Mesodermal cell (in vitro differentiated cells): ENCODE data around the gene TMEM185A.
"Not testable (repeated sequence)": the region's sequence is repeated elsewhere in the genome, so short reads cannot be mapped to it uniquely, and the experiment has no call there.

Source experiments
- H3K27ac ChIP-seq: 2 replicates; pipeline ENCODE4 v1.7.0; 2013; ENCODE audit warnings: mild to moderate bottlenecking, low read depth, low read length, moderate library complexity; ENCODE audit not compliant: severe bottlenecking
- H3K36me3 ChIP-seq: 2 replicates; pipeline ENCODE4 v1.7.1; 2013; ENCODE audit warnings: mild to moderate bottlenecking, low read length, moderate library complexity; ENCODE audit not compliant: control insufficient read depth, insufficient read depth
- H3K4me1 ChIP-seq: one replicate; pipeline ENCODE4 v1.7.1; 2013; ENCODE audit warnings: mild to moderate bottlenecking, low read length; ENCODE audit not compliant: insufficient read depth, control insufficient read depth, poor library complexity, severe bottlenecking
- H3K4me3 ChIP-seq: 2 replicates; pipeline ENCODE4 v1.7.0; 2013; ENCODE audit warnings: low read length, control low read depth, mild to moderate bottlenecking; ENCODE audit not compliant: insufficient read depth, poor library complexity, severe bottlenecking; ENCODE audit errors: extremely low read depth
- H3K9me3 ChIP-seq: 2 replicates; pipeline ENCODE4 v1.7.1; 2013; ENCODE audit warnings: mild to moderate bottlenecking, low read length, moderate library complexity; ENCODE audit not compliant: control insufficient read depth
- WGBS, 2 experiments: methylation state at CpG; one replicate each; pipeline ENCODE4 v1.1.5; 2013; ENCODE audit warnings: missing lambda C conversion rate in 2 of 2; ENCODE audit not compliant: insufficient coverage in 2 of 2; 5-methylcytosine and 5-hydroxymethylcytosine counted together

The TMEM185A gene

DNA sequence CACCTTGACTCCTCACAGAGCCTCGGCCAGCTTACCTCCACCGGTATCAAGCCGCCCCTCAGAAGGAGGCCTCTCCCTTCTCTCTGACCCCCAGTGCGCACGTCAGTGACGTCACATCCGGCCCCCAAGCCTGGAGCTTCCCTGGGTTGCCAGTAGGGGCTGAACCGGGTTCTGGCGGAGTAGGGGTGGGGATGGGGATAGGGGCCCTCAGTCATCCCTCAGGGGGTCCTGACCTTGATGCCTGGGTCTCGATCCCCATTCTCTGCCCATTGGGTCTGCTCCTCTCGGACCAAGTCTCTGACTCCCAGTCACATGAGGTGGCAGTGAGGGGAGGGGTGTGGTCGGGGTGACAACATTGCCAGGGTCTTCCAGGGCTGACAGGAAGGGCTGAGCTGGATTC lies 44.2 kb downstream of the TMEM185A start, which contains the start of gene MAGEA9B:
TSS of gene MAGEA9B (minus strand) at position 101 of the 400 bp plus-strand sequence. CDS start 4,280 bp downstream, outside the sequence.
- not testable (repeated sequence) for H3K4me3 ChIP-seq, H3K4me1 ChIP-seq, H3K36me3 ChIP-seq, H3K27ac ChIP-seq, H3K9me3 ChIP-seq
- WGBS, 2 experiments, result no CpG with 5 or more reads among the region's 12 CpGs

DNA sequence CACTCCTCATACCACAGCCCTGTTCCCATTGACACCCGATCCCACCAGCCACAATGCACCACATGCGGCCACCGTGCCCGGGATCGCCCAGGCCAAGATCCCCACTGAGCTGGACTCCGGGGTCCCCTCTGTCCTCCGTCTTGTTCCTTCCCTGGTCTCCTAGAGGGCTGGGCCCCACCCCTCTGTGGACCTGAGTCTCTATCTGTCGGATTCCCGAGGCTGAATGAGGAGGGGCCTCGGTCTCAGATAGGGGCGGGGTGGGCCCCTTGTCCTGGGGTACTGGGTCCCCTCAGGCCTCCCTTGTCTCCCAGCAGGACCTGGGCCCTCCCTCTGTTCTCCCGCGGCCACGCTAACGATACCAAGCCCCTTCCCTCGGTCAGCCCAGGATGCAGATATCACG lies 46.0 kb downstream of the TMEM185A start:
- no CpG with 5 or more reads among the region's 17 CpGs for WGBS, 2 experiments
- H3K27ac ChIP-seq, H3K9me3 ChIP-seq, H3K36me3 ChIP-seq, H3K4me1 ChIP-seq, H3K4me3 ChIP-seq: not testable (repeated sequence)

DNA sequence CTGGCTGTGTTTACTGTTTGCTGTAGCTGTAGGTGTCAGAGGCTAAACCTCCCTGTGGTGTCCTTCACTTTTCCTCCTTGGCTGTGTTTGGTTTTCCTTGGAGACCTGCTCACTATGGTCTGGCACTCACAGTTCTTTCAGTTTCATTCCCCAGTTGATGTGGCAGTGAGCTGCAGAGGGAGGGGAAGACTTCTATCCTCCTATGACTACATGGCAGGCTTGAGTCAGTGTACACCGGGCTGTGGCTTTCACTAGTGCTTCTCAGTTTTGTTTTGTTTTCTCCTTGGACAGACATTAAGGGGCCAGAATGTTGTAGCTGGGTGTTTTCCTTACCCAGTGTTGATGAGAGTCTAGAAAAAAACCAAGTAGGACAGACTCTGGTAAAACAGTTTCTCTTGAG lies 58.1 kb downstream of the TMEM185A start:
- H3K4me3 ChIP-seq, H3K4me1 ChIP-seq, H3K27ac ChIP-seq, H3K36me3 ChIP-seq, H3K9me3 ChIP-seq: not testable (repeated sequence)
- no CpG with 5 or more reads among the region's 1 CpG for WGBS, 2 experiments

DNA sequence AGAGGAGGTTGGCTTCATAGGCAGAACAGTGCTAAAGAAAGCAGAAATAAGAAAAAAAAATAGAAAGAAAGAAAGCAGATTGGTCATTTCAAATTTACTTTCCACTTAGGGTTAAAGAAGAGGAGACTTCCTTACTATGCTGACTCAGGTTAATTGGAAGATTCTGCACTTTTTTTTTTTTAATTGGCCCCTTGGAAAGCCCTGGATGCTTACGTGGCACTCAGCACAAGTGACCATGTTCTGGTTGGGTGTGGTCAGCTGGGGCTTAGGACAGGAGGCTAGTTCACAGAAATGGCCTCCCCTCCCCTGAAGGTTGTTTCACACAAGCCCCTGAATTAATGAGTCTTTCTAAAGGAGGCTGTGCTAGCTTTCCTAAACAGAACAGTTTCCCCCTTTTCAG lies 58.8 kb downstream of the TMEM185A start:
- Histone ChIP-seq H3K9me3 (no peaks in the 10 kb centered on the region), H3K4me3 (no peak overlapping the region), H3K27ac (no peak overlapping the region), H3K4me1 (peaks cover 9% of the 10 kb centered on the region), H3K36me3 (no peaks in the 10 kb centered on the region)
- WGBS, 2 experiments, result no CpG with 5 or more reads among the region's 1 CpG

DNA sequence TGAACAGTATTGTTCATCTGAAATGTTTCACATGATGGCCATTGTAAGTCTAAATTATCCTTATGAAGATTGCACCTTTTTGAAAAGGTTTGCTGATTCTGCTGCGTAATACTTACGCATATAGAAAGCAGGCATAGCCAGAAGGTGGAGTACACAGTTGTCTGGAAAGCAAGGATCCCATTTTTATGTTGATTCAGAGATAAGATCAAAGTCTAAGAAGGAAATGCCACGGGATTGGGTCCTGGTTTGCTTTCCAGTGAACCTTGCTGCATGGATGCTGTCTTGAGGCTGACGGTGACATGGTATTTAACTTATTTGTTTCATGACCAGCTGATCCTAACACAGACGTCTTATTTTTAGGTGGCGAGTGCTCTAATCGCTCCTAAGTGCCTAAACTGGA lies 59.8 kb downstream of the TMEM185A start:
- no peaks in the 10 kb centered on the region for H3K36me3 ChIP-seq
- peaks cover 9% of the 10 kb centered on the region for H3K4me1 ChIP-seq
- 84 to 100% methylated on average over 4 to 5 of the region's 7 CpGs for WGBS, 2 experiments
- H3K4me3 ChIP-seq, result no peak overlapping the region
- no peak overlapping the region for H3K27ac ChIP-seq
- no peaks in the 10 kb centered on the region for H3K9me3 ChIP-seq

DNA sequence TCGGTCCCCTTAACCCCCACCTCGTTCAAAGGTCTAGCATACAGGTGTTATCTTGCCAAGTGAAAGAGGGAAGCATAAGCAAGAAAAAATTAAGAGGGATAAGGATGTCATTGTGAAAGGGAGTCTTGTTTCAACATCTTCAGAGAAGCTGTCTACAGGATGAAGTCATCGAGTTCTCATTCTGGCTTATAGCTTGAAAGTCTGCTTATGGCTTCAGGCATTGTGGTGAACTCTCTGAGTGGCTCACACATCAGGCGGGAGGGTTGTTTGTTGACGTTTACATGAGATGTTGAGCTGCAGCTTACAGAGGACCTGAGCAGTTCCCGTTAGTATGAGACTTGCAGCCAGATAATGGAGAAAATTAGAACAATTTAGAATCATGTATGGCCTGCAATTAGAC lies 60.9 kb downstream of the TMEM185A start:
- Histone ChIP-seq H3K9me3 (no peaks in the 10 kb centered on the region), H3K27ac (no peak overlapping the region), H3K36me3 (no peaks in the 10 kb centered on the region), H3K4me1 (peaks cover 9% of the 10 kb centered on the region), H3K4me3 (no peak overlapping the region)
- WGBS, 2 experiments, result 60 to 90% methylated on average over 1 to 4 of the region's 6 CpGs

DNA sequence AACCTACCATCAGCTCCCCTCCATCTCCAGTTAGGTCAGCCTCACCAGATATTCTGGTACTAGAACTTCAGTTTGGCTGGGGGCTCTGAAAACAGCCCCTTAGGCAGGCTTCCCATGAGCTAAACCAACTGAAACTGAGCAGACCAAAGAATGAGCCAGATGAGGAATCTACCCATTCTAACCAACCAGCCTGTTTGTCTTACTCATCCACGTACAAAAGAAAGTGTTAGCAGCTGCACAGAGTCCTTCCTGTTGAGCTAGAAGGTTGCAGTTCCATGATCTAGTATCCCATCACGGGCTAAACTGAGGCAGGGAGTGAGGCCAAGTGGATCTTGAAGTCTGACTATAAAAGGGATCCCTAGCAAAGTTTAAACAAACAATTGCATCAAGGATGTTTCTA lies 61.8 kb downstream of the TMEM185A start:
- WGBS, 2 experiments, result 94% methylated on average over 2 of the region's 2 CpGs; no CpG with 5 or more reads in 1 of the 2 experiments
- Histone ChIP-seq H3K4me3 (no peak overlapping the region), H3K36me3 (no peaks in the 10 kb centered on the region), H3K4me1 (peaks cover 9% of the 10 kb centered on the region), H3K9me3 (no peaks in the 10 kb centered on the region), H3K27ac (no peak overlapping the region)

DNA sequence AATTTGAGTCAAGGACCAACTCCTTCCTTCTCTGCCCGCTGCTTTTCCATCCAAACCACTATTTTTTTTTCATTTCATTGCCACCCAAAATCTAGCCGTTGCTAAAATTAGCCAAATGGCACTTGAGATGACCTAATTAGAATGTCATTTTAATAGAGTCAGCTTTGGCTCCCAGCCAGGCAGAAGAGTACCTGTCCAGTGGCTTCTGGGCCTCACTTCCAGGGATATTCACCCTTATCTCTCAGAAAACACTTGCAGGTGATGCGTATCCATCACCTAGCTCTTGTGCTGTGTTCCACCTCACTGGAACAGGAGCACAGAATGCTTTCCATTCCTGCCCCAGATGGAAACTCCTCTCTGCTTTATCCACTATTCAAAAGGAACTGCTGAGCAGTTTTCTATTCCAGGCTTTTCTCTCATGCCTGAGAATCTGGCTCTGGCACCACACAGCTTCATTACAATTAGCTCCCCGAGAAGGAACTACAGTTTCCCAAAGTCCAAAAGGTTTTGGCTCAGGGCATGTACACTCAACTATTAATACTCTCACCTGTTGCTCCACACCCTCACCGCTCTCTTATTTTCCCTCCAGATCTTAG lies 62.8 kb downstream of the TMEM185A start:
- Histone ChIP-seq H3K27ac (no peak overlapping the region), H3K4me3 (no peak overlapping the region), H3K4me1 (peaks cover 9% of the 10 kb centered on the region), H3K9me3 (no peaks in the 10 kb centered on the region), H3K36me3 (no peaks in the 10 kb centered on the region)
- WGBS, 2 experiments, result 100% methylated on average over 1 to 2 of the region's 5 CpGs

DNA sequence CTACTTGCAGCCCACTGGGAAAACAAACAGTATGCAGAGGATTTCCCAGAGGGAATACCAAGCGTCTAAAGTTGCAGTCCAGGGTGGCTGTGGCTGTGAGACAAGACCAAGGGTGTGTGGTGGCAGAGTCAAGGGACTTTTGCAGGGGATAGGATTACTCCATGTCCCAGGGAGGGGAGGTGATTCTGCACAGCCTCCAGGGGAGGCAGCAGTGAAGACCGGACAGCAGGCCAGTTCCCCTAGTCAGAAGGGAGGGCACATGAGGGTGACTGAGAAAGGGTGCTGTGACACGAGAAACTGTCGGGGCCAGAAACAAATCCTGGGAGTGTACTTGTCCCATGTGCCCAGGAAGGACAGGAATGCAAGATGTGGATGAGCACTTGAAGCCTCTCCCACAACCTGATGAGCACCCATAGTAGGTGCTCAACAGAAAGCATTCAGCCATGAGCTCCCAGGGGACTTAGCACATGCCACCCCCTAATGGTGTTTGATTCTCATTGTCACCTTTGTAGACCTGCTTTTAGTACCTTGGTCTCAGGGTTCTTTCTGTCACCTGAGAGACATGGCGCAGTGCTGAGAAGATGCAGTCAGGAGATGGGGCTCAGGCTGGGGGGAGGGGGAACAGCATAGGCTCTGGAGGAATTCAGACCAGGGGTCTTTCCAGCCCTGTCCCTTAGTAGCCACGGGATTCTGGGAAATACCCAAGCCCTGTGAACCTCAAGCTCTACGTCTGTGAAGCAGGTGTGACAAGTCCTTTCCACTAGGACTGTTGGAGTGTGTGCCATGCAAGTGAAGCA lies 63.8 kb downstream of the TMEM185A start:
- no peak overlapping the region for H3K4me3 ChIP-seq
- peaks cover 7% of the 10 kb centered on the region for H3K4me1 ChIP-seq
- no peak overlapping the region for H3K27ac ChIP-seq
- no peaks in the 10 kb centered on the region for H3K36me3 ChIP-seq
- WGBS, 2 experiments, result 100% methylated on average over 2 of the region's 7 CpGs; no CpG with 5 or more reads in 1 of the 2 experiments
- no peaks in the 10 kb centered on the region for H3K9me3 ChIP-seq

DNA sequence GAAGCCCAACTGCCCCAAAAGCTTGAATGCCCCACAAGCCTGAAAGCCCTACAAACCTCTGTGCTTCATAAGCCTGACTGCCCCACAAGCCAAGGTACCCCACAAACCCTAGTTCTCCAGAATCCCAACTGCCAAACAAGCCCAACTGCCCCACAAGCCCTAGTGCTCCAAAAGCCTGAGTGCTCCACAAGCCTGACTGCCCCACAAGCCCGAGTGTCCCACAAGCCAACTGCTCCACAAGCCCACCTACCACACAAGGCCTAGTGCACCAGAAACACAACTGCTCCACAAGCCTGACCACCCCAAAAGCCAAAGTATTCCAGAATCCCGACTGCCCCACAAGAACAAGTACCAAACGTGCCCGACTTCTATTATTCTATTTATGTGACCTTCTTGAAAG lies 68.2 kb downstream of the TMEM185A start:
- H3K4me3 ChIP-seq, result no peak overlapping the region
- WGBS, 2 experiments, result no CpG with 5 or more reads among the region's 4 CpGs
- no peaks in the 10 kb centered on the region for H3K36me3 ChIP-seq
- no peaks in the 10 kb centered on the region for H3K9me3 ChIP-seq
- no peak overlapping the region for H3K27ac ChIP-seq
- no peaks in the 10 kb centered on the region for H3K4me1 ChIP-seq

DNA sequence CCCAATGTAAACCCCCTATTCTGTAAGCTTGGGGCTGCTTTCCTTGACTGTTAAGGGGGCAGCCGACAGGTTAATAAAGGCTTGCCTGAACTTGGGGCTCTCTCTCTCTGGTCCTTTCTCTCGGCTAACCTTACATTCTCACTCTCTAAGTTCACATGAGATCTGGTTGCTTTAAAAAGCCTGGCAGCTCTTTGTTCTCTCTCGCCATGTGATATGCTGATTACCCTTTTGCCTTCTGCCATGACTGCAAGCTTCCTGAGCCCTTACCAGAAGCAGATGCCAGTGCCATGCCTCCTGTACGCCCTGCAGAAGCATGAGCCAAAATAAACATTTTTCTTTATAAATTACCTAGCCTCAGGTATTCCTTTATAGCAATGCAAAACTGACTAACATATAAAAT lies 76.3 kb downstream of the TMEM185A start:
- H3K9me3 ChIP-seq, H3K27ac ChIP-seq, H3K4me3 ChIP-seq, H3K36me3 ChIP-seq, H3K4me1 ChIP-seq: not testable (repeated sequence)
- no CpG with 5 or more reads among the region's 4 CpGs for WGBS, 2 experiments
